CD4-positive, alpha-beta memory T cell (primary cell): ENCODE measurements around the gene GJD3. TPM values are rescaled to one million over a fixed set of nuclear protein-coding genes. Genes with fewer than 3 reads are reported as not detected.
"Not testable (repeated sequence)": the region's sequence is repeated elsewhere in the genome, so short reads cannot be mapped to it uniquely, and the experiment has no call there.

Experiments used
- CTCF ChIA-PET: fragments of 350-600 bp; sonication (Branson Sonifier 250); formaldehyde crosslinking; loops from one replicate; lab custom pipeline; 2021; ENCODE audit warnings: inconsistent platforms; ENCODE audit not compliant: partially characterized antibody; lab: Charles Lee
- POLR2A ChIA-PET: fragments of 350-600 bp; sonication (Branson Sonifier 250); formaldehyde crosslinking; loops from one replicate; lab custom pipeline; 2021; ENCODE audit not compliant: partially characterized antibody; lab: Charles Lee
- DNase-seq, 5 donors: peaks; one replicate each; pipeline versions ENCODE4 v3.0.0 to v3.0.0-alpha.2; 2020 to 2022; ENCODE audit warnings: mixed read lengths in 1 of 5
- H3K27ac ChIP-seq: one replicate; pipeline ENCODE4 v1.7.0; 2013; ENCODE audit warnings: low read depth, low read length
- H3K27me3 ChIP-seq: 2 replicates; pipeline ENCODE4 v1.7.0; 2013; ENCODE audit warnings: mild to moderate bottlenecking, low read length, moderate library complexity; ENCODE audit not compliant: insufficient read depth
- H3K36me3 ChIP-seq: 2 replicates; pipeline ENCODE4 v1.7.0; 2013; ENCODE audit warnings: mild to moderate bottlenecking, low read length, moderate library complexity; ENCODE audit not compliant: insufficient read depth
- H3K4me1 ChIP-seq: 2 replicates; pipeline ENCODE4 v1.7.0; 2013; ENCODE audit warnings: mild to moderate bottlenecking, low read length, moderate library complexity; ENCODE audit not compliant: insufficient read depth
- H3K4me3 ChIP-seq, 2 donors: one replicate each; pipeline ENCODE4 v1.7.0; 2013; ENCODE audit warnings: low read length in 2 of 2, mild to moderate bottlenecking in 1 of 2
- H3K9me3 ChIP-seq, 2 donors: one replicate each; pipeline ENCODE4 v1.7.0; 2013; ENCODE audit warnings: low read length in 2 of 2, control low read depth in 1 of 2; ENCODE audit not compliant: control insufficient read depth in 1 of 2
- H3K27ac Mint-ChIP-seq, 7 donors: one replicate each; pipeline ENCODE4 v1.8.0; 2020 to 2021; ENCODE audit warnings: mixed read lengths in 7 of 7, mild to moderate bottlenecking in 6 of 7, inconsistent platforms in 3 of 7, moderate library complexity in 3 of 7
- H3K27me3 Mint-ChIP-seq, 2 donors: one replicate each; pipeline ENCODE4 v1.8.0; 2020 to 2021; ENCODE audit warnings: mixed read lengths in 2 of 2
- H3K36me3 Mint-ChIP-seq, 2 donors: one replicate each; pipeline ENCODE4 v1.8.0; 2020 to 2021; ENCODE audit warnings: mixed read lengths in 2 of 2, inconsistent platforms in 1 of 2, mild to moderate bottlenecking in 1 of 2
- H3K4me1 Mint-ChIP-seq, 4 donors: one replicate each; pipeline ENCODE4 v1.8.0; 2020 to 2021; ENCODE audit warnings: mixed read lengths in 4 of 4, mild to moderate bottlenecking in 1 of 4
- H3K4me3 Mint-ChIP-seq, 8 donors: one replicate each; pipeline ENCODE4 v1.8.0; 2020 to 2021; ENCODE audit warnings: mixed read lengths in 8 of 8, mild to moderate bottlenecking in 7 of 8, moderate library complexity in 6 of 8, inconsistent platforms in 3 of 8
- H3K9me3 Mint-ChIP-seq, 8 donors: one replicate each; pipeline ENCODE4 v1.8.0; 2020 to 2021; ENCODE audit warnings: mixed read lengths in 8 of 8, mild to moderate bottlenecking in 5 of 8, inconsistent platforms in 3 of 8, moderate library complexity in 1 of 8
- intact Hi-C: fragments of 100-400 bp; cut with micrococcal nuclease; formaldehyde crosslinking; loops from one replicate; pipeline ENCODE4 v1.15.1; 2023
- polyA plus RNA-seq, 2 donors: library from polyadenylated mRNA; unstranded; fragments of 300-500 nt; fragmentation: Illumina TruSeq; gene quantifications; one replicate each; pipeline ENCODE4 v1.2.3, GENCODE V29; 2021
- total RNA-seq, 2 experiments: library from RNA; stranded (reverse); gene quantifications; one replicate each; pipeline ENCODE4 v1.2.3, GENCODE V29; 2021

Gene GJD3
- total and polyA plus RNA-seq, 4 experiments from 2014 or later: not detected

- Histone ChIP-seq H3K27ac (no peak overlapping the region), H3K36me3 (no peaks in the 10 kb centered on the region), H3K9me3 (no peaks in the 10 kb centered on the region), H3K27me3 (no peaks in the 10 kb centered on the region), H3K4me1 (no peaks in the 10 kb centered on the region), H3K4me3 (no peak overlapping the region)
- ChIA-PET CTCF (interaction anchor here (0.7 kb wide), 1 partner anchor 237 kb away, joined by 3 read pairs; no protein-coding TSS in a partner anchor), POLR2A (no interaction called here)
- Mint-ChIP-seq H3K9me3 (peaks cover 0 to 1% (median 0%) of the 10 kb centered on the region in 8 donors), H3K27me3 (peaks cover 2 to 5% of the 10 kb centered on the region in 2 donors), H3K36me3 (no peaks in the 10 kb centered on the region), H3K4me3 (no peak overlapping the region), H3K4me1 (peaks cover 2 to 7% (median 4%) of the 10 kb centered on the region in 4 donors), H3K27ac (no peak overlapping the region)
- intact Hi-C loops: no loop called here
- DNase-seq: no peak
Measured at GRCh38 chr17:40377832-40378231, 13.3 kb upstream of the GJD3 start.

DNA sequence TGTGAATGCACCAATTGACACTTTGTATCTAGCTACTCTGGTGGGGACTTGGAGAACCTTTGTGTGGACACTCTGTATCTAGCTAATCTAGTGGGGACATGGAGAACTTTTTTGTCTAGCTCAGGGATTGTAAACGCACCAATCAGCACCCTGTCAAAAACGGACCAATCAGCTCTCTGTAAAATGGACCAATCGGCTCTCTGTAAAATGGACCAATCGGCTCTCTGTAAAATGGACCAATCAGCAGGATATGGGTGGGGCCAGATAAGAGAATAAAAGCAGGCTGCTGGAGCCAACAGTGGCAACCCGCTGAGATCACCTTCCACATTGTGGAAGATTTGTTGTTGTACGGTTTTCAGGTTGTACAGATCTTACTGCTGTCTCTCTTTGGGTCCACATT, 12.0 kb upstream of the GJD3 start:
- H3K4me1 ChIP-seq, H3K4me1 Mint-ChIP-seq, H3K36me3 ChIP-seq, POLR2A ChIA-PET, H3K27me3 Mint-ChIP-seq, H3K4me3 Mint-ChIP-seq, intact Hi-C loops, H3K27ac ChIP-seq, H3K4me3 ChIP-seq, H3K9me3 ChIP-seq, H3K27ac Mint-ChIP-seq, H3K9me3 Mint-ChIP-seq, H3K27me3 ChIP-seq, H3K36me3 Mint-ChIP-seq: not testable (repeated sequence)
- CTCF ChIA-PET: interaction anchor here (1.5 kb wide), 2 partner anchors 13 to 38 kb away, joined by 4 to 5 read pairs; no protein-coding TSS in a partner anchor
- peak in 1 of 5 donors; percentile 27 for DNase-seq

- H3K9me3 ChIP-seq, POLR2A ChIA-PET, H3K27ac Mint-ChIP-seq, H3K4me3 ChIP-seq, H3K9me3 Mint-ChIP-seq, H3K27me3 ChIP-seq, intact Hi-C loops, DNase-seq, H3K27me3 Mint-ChIP-seq, H3K36me3 Mint-ChIP-seq, H3K36me3 ChIP-seq, H3K4me1 ChIP-seq, H3K27ac ChIP-seq, H3K4me3 Mint-ChIP-seq: not testable (repeated sequence)
- CTCF ChIA-PET: interaction anchor here (1.5 kb wide), 2 partner anchors 12 to 14 kb away, joined by 3 to 4 read pairs; no protein-coding TSS in a partner anchor
- H3K4me1 Mint-ChIP-seq: peaks cover 4 to 14% (median 8%) of the 10 kb centered on the region in 4 donors
Measured at GRCh38 chr17:40375786-40376185, 11.2 kb upstream of the GJD3 start.

DNA sequence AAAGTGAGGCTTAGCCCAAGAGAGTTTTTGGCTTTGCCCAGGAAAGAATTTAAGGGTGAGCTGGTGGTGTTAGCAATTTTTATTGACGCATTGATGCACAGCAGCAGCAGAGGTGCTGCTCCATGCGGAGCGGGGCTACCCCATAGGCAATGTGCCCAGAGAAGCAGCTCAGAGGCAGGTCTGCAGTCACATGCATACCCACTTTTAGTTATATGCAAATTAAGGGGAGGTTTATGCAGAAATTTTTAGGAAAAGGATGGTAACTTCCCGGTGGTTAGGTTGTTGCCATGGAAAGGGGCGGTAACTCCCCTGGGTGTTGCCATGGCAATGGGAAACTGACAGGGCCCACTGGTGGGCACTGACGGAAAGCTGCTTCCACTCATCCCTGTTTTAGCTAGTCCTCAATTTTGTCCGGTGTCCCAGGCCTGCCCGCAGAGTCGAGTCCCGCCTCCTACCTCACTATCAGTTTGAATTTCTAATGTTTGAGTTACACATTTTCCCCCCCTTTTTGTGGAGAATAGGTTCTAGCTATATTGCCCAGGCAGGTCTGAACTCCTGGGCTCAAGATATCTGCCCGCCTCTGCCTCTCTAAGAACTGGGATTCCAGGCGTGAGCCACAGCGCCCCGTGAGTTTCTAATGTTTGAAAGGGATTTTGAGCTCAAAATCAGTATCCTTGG, 10.4 kb upstream of the GJD3 start:
- CTCF ChIA-PET: interaction anchor here (1.5 kb wide), 1 partner anchor 13 kb away, joined by 3 read pairs; no protein-coding TSS in a partner anchor
- intact Hi-C loops: no loop called here
- no peak overlapping the region for H3K27ac Mint-ChIP-seq

DNA sequence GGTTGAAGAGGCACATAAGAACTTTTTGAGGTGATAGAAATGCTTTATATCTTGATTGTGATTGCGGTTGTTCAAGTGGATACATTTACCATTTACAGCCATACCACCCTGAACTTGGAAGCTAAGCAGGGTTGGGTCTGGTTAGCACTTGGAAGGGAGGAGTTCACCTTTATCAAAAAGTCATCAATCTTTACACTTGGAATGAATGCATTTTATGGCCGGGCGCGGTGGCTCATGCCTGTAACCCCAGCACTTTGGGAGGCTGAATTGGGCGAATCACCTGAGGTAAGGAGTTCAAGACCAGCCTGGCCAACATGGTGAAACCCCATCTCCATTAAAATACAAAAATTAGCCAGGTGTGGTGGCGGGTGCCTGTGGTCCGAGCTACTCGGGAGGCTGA, 9.5 kb upstream of the GJD3 start:
- H3K27me3 ChIP-seq: no peaks in the 10 kb centered on the region
- ChIA-PET CTCF (interaction anchor here (0.6 kb wide), 1 partner anchor 10 kb away, joined by 3 read pairs; no protein-coding TSS in a partner anchor), POLR2A (no interaction called here)
- peaks cover 4 to 14% (median 8%) of the 10 kb centered on the region in 4 donors for H3K4me1 Mint-ChIP-seq
- H3K27me3 Mint-ChIP-seq: peaks cover 2 to 5% of the 10 kb centered on the region in 2 donors
- no peaks in the 10 kb centered on the region for H3K4me1 ChIP-seq
- no peak for DNase-seq
- H3K36me3 ChIP-seq: no peaks in the 10 kb centered on the region
- peaks cover 0 to 1% (median 0%) of the 10 kb centered on the region in 8 donors for H3K9me3 Mint-ChIP-seq
- no peaks in the 10 kb centered on the region for H3K36me3 Mint-ChIP-seq
- H3K27ac ChIP-seq: no peak overlapping the region
- H3K27ac Mint-ChIP-seq: no peak overlapping the region
- no peaks in the 10 kb centered on the region for H3K9me3 ChIP-seq
- no peak overlapping the region for H3K4me3 ChIP-seq
- H3K4me3 Mint-ChIP-seq: no peak overlapping the region
- intact Hi-C loops: no loop called here

More for the DNA sequence above, 10.4 kb upstream of the GJD3 start:
- peaks cover 4 to 14% (median 8%) of the 10 kb centered on the region in 4 donors for H3K4me1 Mint-ChIP-seq
- no peak overlapping the region for H3K4me3 Mint-ChIP-seq
- no peaks in the 10 kb centered on the region for H3K36me3 ChIP-seq
- H3K27me3 Mint-ChIP-seq: peaks cover 2 to 5% of the 10 kb centered on the region in 2 donors
- no peak for DNase-seq
- H3K9me3 ChIP-seq: no peaks in the 10 kb centered on the region
- H3K36me3 Mint-ChIP-seq: no peaks in the 10 kb centered on the region
- H3K9me3 Mint-ChIP-seq: peaks cover 0 to 1% (median 0%) of the 10 kb centered on the region in 8 donors
- H3K4me3 ChIP-seq: no peak overlapping the region
- no peak overlapping the region for H3K27ac ChIP-seq
- POLR2A ChIA-PET: no interaction called here
- H3K27me3 ChIP-seq: no peaks in the 10 kb centered on the region
- H3K4me1 ChIP-seq: no peaks in the 10 kb centered on the region

DNA sequence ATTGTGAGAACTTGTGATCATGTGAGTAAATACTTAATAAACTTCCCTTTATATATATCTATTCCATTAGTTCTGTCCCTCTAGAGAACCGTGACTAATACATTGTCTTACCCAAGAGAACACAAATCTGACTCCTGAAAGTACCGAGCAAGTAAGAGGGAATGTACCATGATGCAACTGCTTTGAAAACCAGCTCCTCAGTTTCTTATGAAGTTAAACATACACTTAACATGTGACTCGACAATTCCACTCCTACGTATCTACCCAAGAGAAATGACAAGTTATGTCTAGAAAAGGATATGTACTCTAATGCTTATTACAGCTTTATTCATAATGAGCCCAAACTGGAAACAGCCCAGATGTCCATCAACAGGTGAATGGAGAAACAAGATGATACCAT, 8.8 kb upstream of the GJD3 start:
- CTCF ChIA-PET: no interaction called here
- DNase-seq: no peak
- Histone ChIP-seq H3K4me3 (no peak overlapping the region), H3K9me3 (no peaks in the 10 kb centered on the region), H3K27me3 (no peaks in the 10 kb centered on the region), H3K27ac (no peak overlapping the region), H3K4me1 (no peaks in the 10 kb centered on the region), H3K36me3 (no peaks in the 10 kb centered on the region)
- POLR2A ChIA-PET: no interaction called here
- Mint-ChIP-seq H3K4me1 (peaks cover 4 to 14% (median 8%) of the 10 kb centered on the region in 4 donors), H3K27me3 (peaks cover 2 to 5% of the 10 kb centered on the region in 2 donors), H3K36me3 (no peaks in the 10 kb centered on the region), H3K4me3 (no peak overlapping the region), H3K9me3 (peaks cover 0 to 1% (median 0%) of the 10 kb centered on the region in 8 donors), H3K27ac (no peak overlapping the region)
- intact Hi-C loops: no loop called here

DNA sequence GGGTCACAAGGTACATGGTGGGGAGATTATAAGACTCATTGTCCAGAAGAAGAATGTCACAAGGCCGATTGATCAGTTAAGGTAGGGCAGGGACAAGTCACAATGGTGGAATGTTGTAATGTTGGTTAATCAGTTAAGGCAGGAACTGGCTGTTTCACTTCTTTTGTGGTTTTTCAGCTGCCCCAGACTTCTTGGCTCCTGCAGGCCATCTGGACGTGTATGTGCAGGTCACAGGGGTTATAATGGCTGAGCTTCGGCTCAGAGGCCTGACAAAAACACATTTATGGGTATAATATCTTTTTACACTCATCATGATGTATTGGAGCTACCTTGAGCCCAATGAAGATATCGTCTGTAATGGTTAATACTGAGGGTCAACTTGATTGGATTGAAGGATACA, 8.1 kb upstream of the GJD3 start:
- H3K4me1 ChIP-seq, H3K9me3 Mint-ChIP-seq, H3K36me3 Mint-ChIP-seq, H3K4me3 Mint-ChIP-seq, H3K27me3 ChIP-seq, H3K4me3 ChIP-seq, H3K9me3 ChIP-seq, H3K36me3 ChIP-seq, H3K27ac Mint-ChIP-seq, DNase-seq, CTCF ChIA-PET, intact Hi-C loops, H3K27me3 Mint-ChIP-seq, POLR2A ChIA-PET, H3K27ac ChIP-seq: not testable (repeated sequence)
- peaks cover 6 to 14% (median 8%) of the 10 kb centered on the region in 4 donors for H3K4me1 Mint-ChIP-seq
